ENCODE data around the gene AHNAK2.

Gene AHNAK2

DNA sequence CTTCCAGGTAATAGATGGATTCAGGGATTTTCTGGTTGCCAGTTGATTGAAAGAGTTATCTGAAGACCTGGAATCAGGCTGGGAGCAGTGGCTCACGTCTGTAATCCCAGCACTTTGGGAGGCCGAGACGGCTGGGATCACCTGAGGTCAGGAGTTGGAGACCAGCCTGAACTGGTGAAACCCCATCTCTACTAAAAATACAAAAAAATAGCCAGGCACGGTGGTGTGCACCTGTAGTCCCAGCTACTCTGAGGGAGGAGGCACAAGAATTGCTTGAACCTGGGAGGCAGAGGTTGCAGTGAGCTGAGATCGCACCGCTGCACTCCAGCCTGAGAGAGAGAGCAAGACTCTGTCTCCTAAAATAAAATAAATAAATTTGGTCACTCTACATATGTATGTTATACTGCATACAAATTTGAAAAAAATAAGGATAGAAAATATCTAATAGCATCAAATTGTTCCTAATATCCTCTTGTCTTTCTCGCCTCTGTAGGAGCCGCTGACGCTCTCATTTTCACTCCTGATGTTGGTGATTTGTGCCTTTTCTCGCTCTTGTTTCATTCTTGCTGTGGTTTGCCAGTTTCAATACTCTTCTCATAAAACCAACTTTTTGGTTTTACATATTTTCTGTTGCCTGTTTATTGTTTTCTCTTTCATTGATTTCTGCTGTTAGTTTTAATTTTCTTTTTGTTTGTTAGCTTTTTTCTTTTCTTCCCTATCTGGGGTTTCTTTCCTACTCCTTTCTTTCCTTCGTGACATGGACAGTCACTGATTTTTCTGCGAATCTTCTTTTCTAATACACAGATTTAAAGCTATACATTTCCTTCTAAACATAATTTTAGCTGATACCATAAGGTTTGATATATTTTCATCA is 77.3 kb downstream of the AHNAK2 start:
- TF ChIP-seq EZH2 (IDR thresholded peaks at IDR 0.05; ENCODE audit: borderline replicate concordance, low read length) = no peak
- H3K79me2 ChIP-seq (ENCODE audit: insufficient read depth, low read length) = no peaks in the 10 kb centered on the region
- peaks cover 7% of the 10 kb centered on the region for H3K4me1 ChIP-seq (ENCODE audit: insufficient read depth, low read length, severe bottlenecking)
- no peak overlapping the region for H3K4me2 ChIP-seq (ENCODE audit: low read length)
- no peaks in the 10 kb centered on the region for H3K9me2 ChIP-seq (ENCODE audit: low read depth, low read length)
- H3K4me3 ChIP-seq (ENCODE audit: low read depth, low read length, poor library complexity, severe bottlenecking) = no peak overlapping the region
- no peaks in the 10 kb centered on the region for H4K20me1 ChIP-seq (ENCODE audit: insufficient read depth, low read length)
- peaks cover 6% of the 10 kb centered on the region; the same call in 1 of the 2 replicates for H3K9me3 ChIP-seq (ENCODE audit: low read length)
- H3K9ac ChIP-seq (ENCODE audit: low read length) = no peak overlapping the region
- H3K27me3 ChIP-seq (ENCODE audit: insufficient read depth, low read length) = peaks cover 9% of the 10 kb centered on the region; the same call in 1 of the 2 replicates
- no peak overlapping the region for H3K27ac ChIP-seq (ENCODE audit: low read depth, low read length, poor library complexity, severe bottlenecking)
- no peak overlapping the region for H2AFZ ChIP-seq (ENCODE audit: low read length)
- no peaks in the 10 kb centered on the region for H3K36me3 ChIP-seq (ENCODE audit: insufficient read depth, low read length)
- H3F3A ChIP-seq (ENCODE audit: insufficient read depth, low read length) = no peaks in the 10 kb centered on the region

DNA sequence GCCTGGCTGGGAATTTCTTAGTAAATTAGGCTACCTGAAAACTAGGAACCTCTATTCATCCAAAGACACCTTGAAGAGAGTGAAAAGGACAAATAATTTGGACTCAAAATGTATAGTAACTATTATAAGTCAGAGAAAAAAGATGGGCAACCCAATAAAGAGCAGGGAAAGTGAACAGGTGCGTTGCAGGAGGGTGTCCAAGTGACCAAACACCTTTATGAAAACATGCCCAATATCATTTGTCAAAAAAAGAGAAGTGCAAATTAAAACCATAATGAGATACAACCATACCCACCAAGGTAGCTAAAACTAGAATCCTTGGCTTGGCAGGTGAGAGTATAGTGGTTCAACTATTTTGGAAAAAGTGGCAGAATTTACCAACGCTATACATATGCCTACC is 78.4 kb downstream of the AHNAK2 start:
- TF ChIP-seq, protein P1, sequence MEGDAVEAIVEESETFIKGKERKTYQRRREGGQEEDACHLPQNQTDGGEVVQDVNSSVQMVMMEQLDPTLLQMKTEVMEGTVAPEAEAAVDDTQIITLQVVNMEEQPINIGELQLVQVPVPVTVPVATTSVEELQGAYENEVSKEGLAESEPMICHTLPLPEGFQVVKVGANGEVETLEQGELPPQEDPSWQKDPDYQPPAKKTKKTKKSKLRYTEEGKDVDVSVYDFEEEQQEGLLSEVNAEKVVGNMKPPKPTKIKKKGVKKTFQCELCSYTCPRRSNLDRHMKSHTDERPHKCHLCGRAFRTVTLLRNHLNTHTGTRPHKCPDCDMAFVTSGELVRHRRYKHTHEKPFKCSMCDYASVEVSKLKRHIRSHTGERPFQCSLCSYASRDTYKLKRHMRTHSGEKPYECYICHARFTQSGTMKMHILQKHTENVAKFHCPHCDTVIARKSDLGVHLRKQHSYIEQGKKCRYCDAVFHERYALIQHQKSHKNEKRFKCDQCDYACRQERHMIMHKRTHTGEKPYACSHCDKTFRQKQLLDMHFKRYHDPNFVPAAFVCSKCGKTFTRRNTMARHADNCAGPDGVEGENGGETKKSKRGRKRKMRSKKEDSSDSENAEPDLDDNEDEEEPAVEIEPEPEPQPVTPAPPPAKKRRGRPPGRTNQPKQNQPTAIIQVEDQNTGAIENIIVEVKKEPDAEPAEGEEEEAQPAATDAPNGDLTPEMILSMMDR (IDR thresholded peaks at IDR 0.05; ENCODE audit: low read length) = no peak
- no peak for TF ChIP-seq EZH2 (IDR thresholded peaks at IDR 0.05; ENCODE audit: borderline replicate concordance, low read length)
- Histone ChIP-seq H3F3A (ENCODE audit: insufficient read depth, low read length) (no peaks in the 10 kb centered on the region), H3K9me3 (ENCODE audit: low read length) (peaks cover 6% of the 10 kb centered on the region; the same call in 1 of the 2 replicates), H3K9ac (ENCODE audit: low read length) (no peak overlapping the region), H3K27ac (ENCODE audit: low read depth, low read length, poor library complexity, severe bottlenecking) (no peak overlapping the region), H3K9me2 (ENCODE audit: low read depth, low read length) (no peaks in the 10 kb centered on the region), H3K4me3 (ENCODE audit: low read depth, low read length, poor library complexity, severe bottlenecking) (no peak overlapping the region), H3K36me3 (ENCODE audit: insufficient read depth, low read length) (no peaks in the 10 kb centered on the region), H3K27me3 (ENCODE audit: insufficient read depth, low read length) (peaks cover 7% of the 10 kb centered on the region; the same call in 1 of the 2 replicates), H3K4me1 (ENCODE audit: insufficient read depth, low read length, severe bottlenecking) (peaks cover 18% of the 10 kb centered on the region), H3K4me2 (ENCODE audit: low read length) (no peak overlapping the region), H3K79me2 (ENCODE audit: insufficient read depth, low read length) (no peaks in the 10 kb centered on the region), H4K20me1 (ENCODE audit: insufficient read depth, low read length) (no peaks in the 10 kb centered on the region), H2AFZ (ENCODE audit: low read length) (no peak overlapping the region)

DNA sequence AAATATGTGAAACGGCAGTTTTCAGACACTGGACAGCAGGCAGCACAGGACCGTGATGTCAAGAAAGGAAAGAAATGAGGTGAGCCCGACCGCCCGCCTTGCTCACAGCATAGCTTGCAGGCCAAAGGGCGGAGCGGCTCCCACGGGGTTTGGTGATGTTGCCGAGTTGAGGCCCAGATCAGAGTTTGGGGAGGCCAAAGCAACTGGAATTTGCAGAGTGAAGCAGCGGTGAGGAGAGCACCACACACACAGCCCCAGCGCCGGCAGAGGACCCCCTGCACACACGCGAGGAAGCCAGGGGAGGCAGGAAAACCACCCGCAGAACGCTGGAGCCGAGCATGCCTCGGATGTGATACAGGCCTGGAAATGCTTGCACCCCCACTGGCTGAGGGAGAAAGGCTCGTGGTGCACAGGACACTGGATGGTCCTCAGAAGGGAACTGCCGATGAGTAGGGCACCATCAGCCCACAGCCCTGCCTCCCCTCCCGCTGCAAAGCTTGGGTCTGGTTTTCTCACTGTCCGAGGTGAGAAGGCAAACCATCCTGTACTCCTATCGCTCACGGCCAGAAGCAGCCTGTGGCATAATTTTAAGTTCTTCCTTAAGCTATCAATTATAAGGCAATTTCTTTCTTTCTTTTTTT is 79.2 kb downstream of the AHNAK2 start:
- peaks cover 5% of the 10 kb centered on the region; the same call in 1 of the 2 replicates for H3K9me3 ChIP-seq (ENCODE audit: low read length)
- no peak for TF ChIP-seq EZH2 (IDR thresholded peaks at IDR 0.05; ENCODE audit: borderline replicate concordance, low read length)
- TF ChIP-seq, protein P1 (IDR thresholded peaks at IDR 0.05; ENCODE audit: low read length) = no peak
- H3K4me2 ChIP-seq (ENCODE audit: low read length) = no peak overlapping the region
- H3F3A ChIP-seq (ENCODE audit: insufficient read depth, low read length) = no peaks in the 10 kb centered on the region
- no peak overlapping the region for H3K9ac ChIP-seq (ENCODE audit: low read length)
- no peaks in the 10 kb centered on the region for H4K20me1 ChIP-seq (ENCODE audit: insufficient read depth, low read length)
- H3K79me2 ChIP-seq (ENCODE audit: insufficient read depth, low read length) = no peaks in the 10 kb centered on the region
- H3K36me3 ChIP-seq (ENCODE audit: insufficient read depth, low read length) = no peaks in the 10 kb centered on the region
- no peaks in the 10 kb centered on the region for H3K9me2 ChIP-seq (ENCODE audit: low read depth, low read length)
- H2AFZ ChIP-seq (ENCODE audit: low read length) = no peak overlapping the region
- H3K27ac ChIP-seq (ENCODE audit: low read depth, low read length, poor library complexity, severe bottlenecking) = no peak overlapping the region
- peaks cover 4% of the 10 kb centered on the region; the same call in 1 of the 2 replicates for H3K27me3 ChIP-seq (ENCODE audit: insufficient read depth, low read length)
- no peak overlapping the region for H3K4me3 ChIP-seq (ENCODE audit: low read depth, low read length, poor library complexity, severe bottlenecking)
- peaks cover 19% of the 10 kb centered on the region for H3K4me1 ChIP-seq (ENCODE audit: insufficient read depth, low read length, severe bottlenecking)
